Fibroblast of lung (primary cell): ENCODE measurements around the gene ANP32B. TPM values are rescaled to one million over a fixed set of nuclear protein-coding genes. Genes with fewer than 3 reads are reported as not detected.

Experiments
- DNase-seq, 2 donors: peaks; one replicate each; pipeline versions ENCODE4 v3.0.0 to v3.0.0-alpha.2; 2010; ENCODE audit warnings: low read depth in 2 of 2
- H2AFZ ChIP-seq: 2 replicates; pipeline ENCODE4 v1.5.1; 2012; ENCODE audit warnings: low read length, control low read depth, inconsistent platforms
- H3K27ac ChIP-seq: 2 replicates; pipeline ENCODE4 v1.5.1; 2011; ENCODE audit warnings: low read length, control low read depth; ENCODE audit not compliant: insufficient read depth
- H3K27me3 ChIP-seq: 2 replicates; pipeline ENCODE4 v1.5.1; 2011; ENCODE audit warnings: mild to moderate bottlenecking, low read length; ENCODE audit not compliant: control insufficient read depth, insufficient read depth
- H3K36me3 ChIP-seq: 2 replicates; pipeline ENCODE4 v1.5.1; 2011; ENCODE audit warnings: low read length; ENCODE audit not compliant: control insufficient read depth, insufficient read depth
- H3K4me1 ChIP-seq: 2 replicates; pipeline ENCODE4 v1.5.1; 2011; ENCODE audit warnings: low read length; ENCODE audit not compliant: control insufficient read depth, insufficient read depth; ENCODE audit errors: extremely low read depth
- H3K4me2 ChIP-seq: 2 replicates; pipeline ENCODE4 v1.5.1; 2011; ENCODE audit warnings: low read length, control low read depth; ENCODE audit not compliant: insufficient read depth; ENCODE audit errors: extremely low read depth
- H3K4me3 ChIP-seq, 4 experiments: fragments of 200-600 bp in 1 of 4; sonication (generic) in 1 of 4; replicated peaks in 1 of 4; 2 replicates each; pipeline ENCODE4 v1.5.1; 2011 to 2016; ENCODE audit warnings: low read length in 4 of 4, low read depth in 3 of 4, mild to moderate bottlenecking in 3 of 4, control low read depth in 2 of 4, inconsistent platforms in 1 of 4, mixed read lengths in 1 of 4; ENCODE audit not compliant: insufficient read depth in 1 of 4; ENCODE audit errors: control extremely low read depth in 1 of 4
- H3K79me2 ChIP-seq: 2 replicates; pipeline ENCODE4 v1.5.1; 2012; ENCODE audit warnings: mild to moderate bottlenecking, low read length, inconsistent platforms; ENCODE audit not compliant: control insufficient read depth, insufficient read depth
- H3K9ac ChIP-seq: 2 replicates; pipeline ENCODE4 v1.5.1; 2011; ENCODE audit warnings: mild to moderate bottlenecking, low read length, control low read depth; ENCODE audit not compliant: insufficient read depth
- H3K9me3 ChIP-seq: 2 replicates; pipeline ENCODE4 v1.5.1; 2012; ENCODE audit warnings: low read depth, low read length; ENCODE audit not compliant: control insufficient read depth, insufficient read depth
- H4K20me1 ChIP-seq: 2 replicates; pipeline ENCODE4 v1.5.1; 2011; ENCODE audit warnings: low read length; ENCODE audit not compliant: control insufficient read depth, insufficient read depth; ENCODE audit errors: extremely low read depth
- EZH2 ChIP-seq: IDR thresholded peaks from 2 replicates; pipeline ENCODE4 v1.5.1; 2012; ENCODE audit warnings: low read length, control low read depth, mild to moderate bottlenecking; ENCODE audit errors: missing control alignments
- polyA plus RNA-seq, 2 donors: library from polyadenylated mRNA; depleted of rRNA in 1 of 2; stranded (reverse) in 1 of 2; unstranded in 1 of 2; fragments of >200 nt; gene quantifications; 2 replicates each; pipeline ENCODE4 v1.2.1, GENCODE V29; 2011 to 2012; ENCODE audit warnings: missing spikeins in 1 of 2
- total RNA-seq: library from RNA; depleted of rRNA; stranded (reverse); fragments of >200 nt; gene quantifications from 2 replicates; pipeline ENCODE4 v1.2.1, GENCODE V29; 2014
- TF ChIP-seq, protein P1 (sequence below), 2 donors: IDR thresholded peaks in 1 of 2; conservative IDR thresholded peaks in 1 of 2; 1 replicate in 1 of 2; 2 replicates in 1 of 2; pipeline ENCODE4 v1.5.1; 2011 to 2012; ENCODE audit warnings: low read length in 2 of 2, control low read depth in 1 of 2, inconsistent platforms in 1 of 2, low read depth in 1 of 2, mild to moderate bottlenecking in 1 of 2

ANP32B gene
- total and polyA plus RNA-seq, 2 donors (not counting 1 experiment from before 2014, with no cell fraction given): 16.7 to 62.0 TPM

DNA sequence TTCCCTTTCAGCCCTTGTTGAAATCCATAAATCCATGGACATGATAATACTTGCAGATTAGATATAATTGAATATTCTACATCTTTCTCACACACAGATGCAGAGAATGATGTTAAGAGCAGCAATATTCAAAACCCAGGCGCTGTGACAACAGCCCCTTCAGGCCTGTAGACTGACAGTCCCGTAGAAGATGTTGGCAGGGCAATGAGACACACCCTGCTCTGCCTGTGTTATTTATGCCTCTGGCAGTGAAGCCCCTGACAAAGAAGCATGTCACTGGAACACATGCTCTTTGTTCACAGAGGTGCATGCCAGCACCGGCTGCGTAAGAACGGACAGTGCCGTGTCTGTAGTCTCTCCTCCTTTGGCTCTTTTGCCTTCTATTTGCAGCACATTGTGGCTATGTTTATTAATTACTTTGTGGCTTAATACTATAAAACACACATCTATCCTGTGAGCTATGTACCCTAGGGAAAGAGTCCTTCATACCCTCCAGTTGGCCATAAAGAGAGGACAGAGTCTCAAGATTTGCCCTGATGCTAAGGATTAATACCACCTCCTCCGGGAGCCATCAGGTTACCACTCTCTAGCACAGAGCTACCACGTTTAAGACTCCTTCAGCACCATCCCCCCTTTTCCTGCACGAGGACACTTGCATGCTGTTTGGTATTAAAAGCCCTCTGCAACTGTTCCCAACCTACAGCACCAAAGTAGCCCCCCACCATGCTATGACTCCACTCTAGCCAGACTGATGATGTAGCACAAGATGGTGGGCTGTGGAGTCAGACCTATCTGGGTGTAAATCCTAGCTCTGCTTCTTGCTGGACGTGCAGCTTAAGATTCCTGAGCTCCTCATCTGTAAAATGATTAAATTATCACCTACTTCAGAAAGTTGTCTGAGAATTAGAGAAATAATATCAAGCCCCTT, 2.0 kb upstream of the ANP32B start:
- H3K9me3 ChIP-seq: no peaks in the 10 kb centered on the region
- peaks cover 19% of the 10 kb centered on the region for H3K79me2 ChIP-seq
- no peaks in the 10 kb centered on the region for H4K20me1 ChIP-seq
- H3K27ac ChIP-seq: no peak overlapping the region
- no peak overlapping the region for H3K9ac ChIP-seq
- peak in 1 of 2 donors; percentile 10 for DNase-seq
- no peak for TF ChIP-seq EZH2
- TF ChIP-seq, protein P1, sequence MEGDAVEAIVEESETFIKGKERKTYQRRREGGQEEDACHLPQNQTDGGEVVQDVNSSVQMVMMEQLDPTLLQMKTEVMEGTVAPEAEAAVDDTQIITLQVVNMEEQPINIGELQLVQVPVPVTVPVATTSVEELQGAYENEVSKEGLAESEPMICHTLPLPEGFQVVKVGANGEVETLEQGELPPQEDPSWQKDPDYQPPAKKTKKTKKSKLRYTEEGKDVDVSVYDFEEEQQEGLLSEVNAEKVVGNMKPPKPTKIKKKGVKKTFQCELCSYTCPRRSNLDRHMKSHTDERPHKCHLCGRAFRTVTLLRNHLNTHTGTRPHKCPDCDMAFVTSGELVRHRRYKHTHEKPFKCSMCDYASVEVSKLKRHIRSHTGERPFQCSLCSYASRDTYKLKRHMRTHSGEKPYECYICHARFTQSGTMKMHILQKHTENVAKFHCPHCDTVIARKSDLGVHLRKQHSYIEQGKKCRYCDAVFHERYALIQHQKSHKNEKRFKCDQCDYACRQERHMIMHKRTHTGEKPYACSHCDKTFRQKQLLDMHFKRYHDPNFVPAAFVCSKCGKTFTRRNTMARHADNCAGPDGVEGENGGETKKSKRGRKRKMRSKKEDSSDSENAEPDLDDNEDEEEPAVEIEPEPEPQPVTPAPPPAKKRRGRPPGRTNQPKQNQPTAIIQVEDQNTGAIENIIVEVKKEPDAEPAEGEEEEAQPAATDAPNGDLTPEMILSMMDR (conservative IDR thresholded peaks at IDR 0.05 in 1 of 2, IDR thresholded peaks at IDR 0.05 in 1 of 2; ENCODE audit: low read depth in 1 of 2, low read length in 2 of 2): no peak
- H2AFZ ChIP-seq: no peak overlapping the region
- no peaks in the 10 kb centered on the region for H3K27me3 ChIP-seq
- no peak overlapping the region for H3K4me2 ChIP-seq
- H3K4me3 ChIP-seq: no peak overlapping the region
- peaks cover 2% of the 10 kb centered on the region for H3K4me1 ChIP-seq
- no peaks in the 10 kb centered on the region for H3K36me3 ChIP-seq

- H2AFZ ChIP-seq: peak overlapping the region; percentile 58
- no peaks in the 10 kb centered on the region for H3K27me3 ChIP-seq
- no peaks in the 10 kb centered on the region for H3K9me3 ChIP-seq
- peak in 1 of 2 donors; percentile 21 for DNase-seq
- no peaks in the 10 kb centered on the region for H4K20me1 ChIP-seq
- H3K36me3 ChIP-seq: no peaks in the 10 kb centered on the region
- H3K9ac ChIP-seq: peak overlapping the region; percentile 77
- H3K4me2 ChIP-seq: peak overlapping the region; percentile 86
- peaks cover 28% of the 10 kb centered on the region for H3K79me2 ChIP-seq
- peak overlapping the region; percentile 50 to 91 (median 64) for H3K4me3 ChIP-seq
- H3K4me1 ChIP-seq: peaks cover 2% of the 10 kb centered on the region
- peak overlapping the region; percentile 62 for H3K27ac ChIP-seq
- TF ChIP-seq, protein P1 (conservative IDR thresholded peaks at IDR 0.05 in 1 of 2, IDR thresholded peaks at IDR 0.05 in 1 of 2; ENCODE audit: low read depth in 1 of 2, low read length in 2 of 2): no peak
- no peak for TF ChIP-seq EZH2
Observed at GRCh38 chr9:97981846-97982682, 1.1 kb upstream of the ANP32B start.
